ENCODE data around the gene LONRF3.

- TF ChIP-seq EZH2 (IDR thresholded peaks at IDR 0.05; ENCODE audit: borderline replicate concordance) (no peak), CTCF (IDR thresholded peaks at IDR 0.05; ENCODE audit: poor library complexity) (no peak), EZH2phosphoT487 (IDR thresholded peaks at IDR 0.05; ENCODE audit: low read depth, severe bottlenecking, unreplicated experiment) (no peak)
Observed at GRCh38 chrX:119009071-119009470, 34.7 kb downstream of the LONRF3 start.
